CD4-positive, alpha-beta memory T cell (primary cell): ENCODE results near the gene ZBTB17. TPM values are rescaled to one million over a fixed set of nuclear protein-coding genes. Genes with fewer than 3 reads are reported as not detected.

Experiments used
- CTCF ChIA-PET: fragments of 350-600 bp; sonication (Branson Sonifier 250); formaldehyde crosslinking; loops from one replicate; lab custom pipeline; 2021; ENCODE audit warnings: inconsistent platforms; ENCODE audit not compliant: partially characterized antibody; lab: Charles Lee
- POLR2A ChIA-PET: fragments of 350-600 bp; sonication (Branson Sonifier 250); formaldehyde crosslinking; loops from one replicate; lab custom pipeline; 2021; ENCODE audit not compliant: partially characterized antibody; lab: Charles Lee
- DNase-seq, 5 donors: peaks; one replicate each; pipeline versions ENCODE4 v3.0.0 to v3.0.0-alpha.2; 2020 to 2022; ENCODE audit warnings: mixed read lengths in 1 of 5
- H3K27ac ChIP-seq: one replicate; pipeline ENCODE4 v1.7.0; 2013; ENCODE audit warnings: low read depth, low read length
- H3K27me3 ChIP-seq: 2 replicates; pipeline ENCODE4 v1.7.0; 2013; ENCODE audit warnings: mild to moderate bottlenecking, low read length, moderate library complexity; ENCODE audit not compliant: insufficient read depth
- H3K36me3 ChIP-seq: 2 replicates; pipeline ENCODE4 v1.7.0; 2013; ENCODE audit warnings: mild to moderate bottlenecking, low read length, moderate library complexity; ENCODE audit not compliant: insufficient read depth
- H3K4me1 ChIP-seq: 2 replicates; pipeline ENCODE4 v1.7.0; 2013; ENCODE audit warnings: mild to moderate bottlenecking, low read length, moderate library complexity; ENCODE audit not compliant: insufficient read depth
- H3K4me3 ChIP-seq, 2 donors: one replicate each; pipeline ENCODE4 v1.7.0; 2013; ENCODE audit warnings: low read length in 2 of 2, mild to moderate bottlenecking in 1 of 2
- H3K9me3 ChIP-seq, 2 donors: one replicate each; pipeline ENCODE4 v1.7.0; 2013; ENCODE audit warnings: low read length in 2 of 2, control low read depth in 1 of 2; ENCODE audit not compliant: control insufficient read depth in 1 of 2
- H3K27ac Mint-ChIP-seq, 7 donors: one replicate each; pipeline ENCODE4 v1.8.0; 2020 to 2021; ENCODE audit warnings: mixed read lengths in 7 of 7, mild to moderate bottlenecking in 6 of 7, inconsistent platforms in 3 of 7, moderate library complexity in 3 of 7
- H3K27me3 Mint-ChIP-seq, 2 donors: one replicate each; pipeline ENCODE4 v1.8.0; 2020 to 2021; ENCODE audit warnings: mixed read lengths in 2 of 2
- H3K36me3 Mint-ChIP-seq, 2 donors: one replicate each; pipeline ENCODE4 v1.8.0; 2020 to 2021; ENCODE audit warnings: mixed read lengths in 2 of 2, inconsistent platforms in 1 of 2, mild to moderate bottlenecking in 1 of 2
- H3K4me1 Mint-ChIP-seq, 4 donors: one replicate each; pipeline ENCODE4 v1.8.0; 2020 to 2021; ENCODE audit warnings: mixed read lengths in 4 of 4, mild to moderate bottlenecking in 1 of 4
- H3K4me3 Mint-ChIP-seq, 8 donors: one replicate each; pipeline ENCODE4 v1.8.0; 2020 to 2021; ENCODE audit warnings: mixed read lengths in 8 of 8, mild to moderate bottlenecking in 7 of 8, moderate library complexity in 6 of 8, inconsistent platforms in 3 of 8
- H3K9me3 Mint-ChIP-seq, 8 donors: one replicate each; pipeline ENCODE4 v1.8.0; 2020 to 2021; ENCODE audit warnings: mixed read lengths in 8 of 8, mild to moderate bottlenecking in 5 of 8, inconsistent platforms in 3 of 8, moderate library complexity in 1 of 8
- intact Hi-C: fragments of 100-400 bp; cut with micrococcal nuclease; formaldehyde crosslinking; loops from one replicate; pipeline ENCODE4 v1.15.1; 2023
- polyA plus RNA-seq, 2 donors: library from polyadenylated mRNA; unstranded; fragments of 300-500 nt; fragmentation: Illumina TruSeq; gene quantifications; one replicate each; pipeline ENCODE4 v1.2.3, GENCODE V29; 2021
- total RNA-seq, 2 experiments: library from RNA; stranded (reverse); gene quantifications; one replicate each; pipeline ENCODE4 v1.2.3, GENCODE V29; 2021

The ZBTB17 gene
- total and polyA plus RNA-seq, 4 experiments from 2014 or later = 5.2 to 61.0 (median 38.4) TPM

- Mint-ChIP-seq H3K36me3 (peaks cover 7 to 25% of the 10 kb centered on the region in 2 donors), H3K4me1 (peaks cover 61 to 94% (median 77%) of the 10 kb centered on the region in 4 donors), H3K27ac (peak overlapping the region; percentile 86 to 98 (median 95)), H3K4me3 (peak overlapping the region in 6 of 8 donors; percentile 11 to 91 (median 76)), H3K27me3 (peaks cover 0 to 2% of the 10 kb centered on the region in 2 donors), H3K9me3 (no peaks in the 10 kb centered on the region)
- CTCF ChIA-PET = interaction anchor here (1.3 to 2.3 kb wide), 2 partner anchors 8 to 24 kb away, joined by 3 to 7 read pairs; partner anchors contain the start of gene ZBTB17
- H3K9me3 ChIP-seq = no peaks in the 10 kb centered on the region
- H3K36me3 ChIP-seq = peaks cover 10% of the 10 kb centered on the region
- H3K27ac ChIP-seq = peak overlapping the region; percentile 79
- POLR2A ChIA-PET = interaction anchor here (1.4 to 3.9 kb wide), 4 partner anchors 22 to 117 kb away, joined by 3 to 23 read pairs (median 9); partner anchors contain the start of genes SPEN and ZBTB17
- intact Hi-C loops = no loop called here
- DNase-seq = peak in 2 of 5 donors; percentile 13 to 67
- peaks cover 78% of the 10 kb centered on the region for H3K4me1 ChIP-seq
- H3K4me3 ChIP-seq = no peak overlapping the region
- no peaks in the 10 kb centered on the region for H3K27me3 ChIP-seq
These were observed 24.4 kb downstream of the ZBTB17 start for GRCh38 chr1:15951341-15952153.

- H3K27ac Mint-ChIP-seq = peak overlapping the region; percentile 86 to 98 (median 95)
- H3K27me3 Mint-ChIP-seq = peaks cover 0 to 2% of the 10 kb centered on the region in 2 donors
- ChIA-PET CTCF (interaction anchor here (1.3 to 2.3 kb wide), 2 partner anchors 8 to 25 kb away, joined by 3 to 7 read pairs; partner anchors contain the start of gene ZBTB17), POLR2A (interaction anchor here (1.4 to 3.9 kb wide), 4 partner anchors 22 to 117 kb away, joined by 3 to 23 read pairs (median 9); partner anchors contain the start of genes SPEN and ZBTB17)
- H3K4me1 ChIP-seq = peaks cover 71% of the 10 kb centered on the region
- H3K4me1 Mint-ChIP-seq = peaks cover 54 to 91% (median 70%) of the 10 kb centered on the region in 4 donors
- peak; percentile 26 to 89 (median 34) for DNase-seq
- H3K9me3 Mint-ChIP-seq = no peaks in the 10 kb centered on the region
- peak overlapping the region; percentile 79 for H3K27ac ChIP-seq
- peak overlapping the region; percentile 17 to 91 (median 82) for H3K4me3 Mint-ChIP-seq
- peak overlapping the region in 1 of 2 donors; percentile 13 for H3K4me3 ChIP-seq
- H3K36me3 ChIP-seq = peaks cover 17% of the 10 kb centered on the region
- peaks cover 10 to 30% of the 10 kb centered on the region in 2 donors for H3K36me3 Mint-ChIP-seq
- no peaks in the 10 kb centered on the region for H3K27me3 ChIP-seq
- no peaks in the 10 kb centered on the region for H3K9me3 ChIP-seq
- intact Hi-C loops = no loop called here
These were observed 25.1 kb downstream of the ZBTB17 start for GRCh38 chr1:15950763-15951295.

GRCh38 chr1:15950302-15950701 is 25.6 kb downstream of the ZBTB17 start:
- Mint-ChIP-seq H3K27ac (peak overlapping the region; percentile 86 to 98 (median 95)), H3K4me1 (peaks cover 54 to 85% (median 67%) of the 10 kb centered on the region in 4 donors), H3K27me3 (peaks cover 0 to 2% of the 10 kb centered on the region in 2 donors), H3K4me3 (peak overlapping the region; percentile 75 to 91 (median 82)), H3K9me3 (no peaks in the 10 kb centered on the region), H3K36me3 (peaks cover 11 to 32% of the 10 kb centered on the region in 2 donors)
- ChIA-PET CTCF (interaction anchor here (1.3 to 2.3 kb wide), 3 partner anchors 9 to 136 kb away, joined by 3 to 7 read pairs (median 4); partner anchors contain the start of gene ZBTB17), POLR2A (interaction anchor here (1.4 to 3.9 kb wide), 4 partner anchors 23 to 116 kb away, joined by 3 to 23 read pairs (median 9); partner anchors contain the start of genes SPEN and ZBTB17)
- H3K36me3 ChIP-seq = peaks cover 21% of the 10 kb centered on the region
- peak overlapping the region; percentile 79 for H3K27ac ChIP-seq
- intact Hi-C loops = no loop called here
- peak in 1 of 5 donors; percentile 64 for DNase-seq
- no peaks in the 10 kb centered on the region for H3K9me3 ChIP-seq
- H3K4me3 ChIP-seq = no peak overlapping the region
- H3K4me1 ChIP-seq = peaks cover 68% of the 10 kb centered on the region
- H3K27me3 ChIP-seq = no peaks in the 10 kb centered on the region

DNA sequence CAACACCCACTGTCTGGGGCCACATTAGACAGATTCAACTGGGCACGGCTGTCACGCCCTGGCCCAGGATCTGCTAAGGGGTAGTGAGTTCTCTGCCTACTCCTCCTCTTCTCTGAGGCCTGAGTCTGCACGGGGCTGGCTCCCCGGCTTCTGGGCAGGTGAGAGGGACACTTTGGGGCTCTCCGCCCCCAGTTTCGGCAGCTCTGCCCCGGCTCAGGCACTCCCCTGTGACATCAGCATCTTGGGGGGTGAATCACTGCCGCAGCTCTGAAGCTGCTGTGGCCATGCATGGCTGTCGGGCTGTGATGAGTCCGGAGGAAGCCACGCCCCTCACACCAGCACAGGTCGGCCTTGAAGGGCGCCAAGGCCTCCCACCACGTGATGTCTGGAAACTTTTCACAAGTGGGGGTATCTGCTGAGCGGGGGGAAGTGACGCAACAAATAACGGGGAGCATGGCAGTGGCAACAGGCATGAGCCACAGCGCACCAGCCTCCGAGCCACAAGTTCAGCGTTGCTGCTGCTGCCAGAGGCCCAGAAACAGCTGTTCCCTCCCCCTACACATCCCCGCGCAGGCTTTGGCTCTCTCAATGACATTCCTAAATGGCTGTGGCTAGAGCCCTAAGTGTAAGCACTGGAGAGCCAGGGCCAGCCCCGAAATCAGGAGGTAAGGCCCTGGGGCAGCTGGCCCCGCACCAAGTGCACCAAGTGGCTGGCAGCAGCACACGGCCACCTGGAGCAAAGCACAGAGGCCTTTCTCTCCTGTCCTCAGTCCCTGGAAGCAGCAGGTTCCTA is 26.3 kb downstream of the ZBTB17 start:
- Mint-ChIP-seq H3K27ac (peak overlapping the region; percentile 86 to 98 (median 95)), H3K4me1 (peaks cover 50 to 81% (median 63%) of the 10 kb centered on the region in 4 donors), H3K36me3 (peaks cover 16 to 36% of the 10 kb centered on the region in 2 donors), H3K9me3 (no peaks in the 10 kb centered on the region), H3K27me3 (peaks cover 0 to 2% of the 10 kb centered on the region in 2 donors), H3K4me3 (peak overlapping the region; percentile 75 to 91 (median 82))
- peaks cover 22% of the 10 kb centered on the region for H3K36me3 ChIP-seq
- no peaks in the 10 kb centered on the region for H3K27me3 ChIP-seq
- ChIA-PET CTCF (interaction anchor here (1.5 kb wide), 2 partner anchors 27 to 135 kb away, joined by 3 to 4 read pairs; no protein-coding TSS in a partner anchor), POLR2A (interaction anchor here (1.0 to 3.9 kb wide), 4 partner anchors 26 to 116 kb away, joined by 3 to 23 read pairs (median 7); partner anchors contain the start of genes SPEN and ZBTB17)
- H3K27ac ChIP-seq = peak overlapping the region; percentile 79
- H3K4me3 ChIP-seq = peak overlapping the region in 1 of 2 donors; percentile 18
- H3K9me3 ChIP-seq = no peaks in the 10 kb centered on the region
- DNase-seq = peak; percentile 82 to 99 (median 84)
- intact Hi-C loops = loop anchor here (1.0 kb wide), 1 partner anchor 27 kb away; the partner anchor contains the start of gene ZBTB17
- peaks cover 68% of the 10 kb centered on the region for H3K4me1 ChIP-seq

GRCh38 chr1:15948595-15949452 is 27.1 kb downstream of the ZBTB17 start:
- Histone ChIP-seq H3K27me3 (no peaks in the 10 kb centered on the region), H3K4me1 (peaks cover 59% of the 10 kb centered on the region), H3K36me3 (peaks cover 31% of the 10 kb centered on the region), H3K4me3 (no peak overlapping the region), H3K27ac (peak overlapping the region; percentile 79), H3K9me3 (no peaks in the 10 kb centered on the region)
- Mint-ChIP-seq H3K27me3 (peaks cover 0 to 2% of the 10 kb centered on the region in 2 donors), H3K36me3 (peaks cover 16 to 36% of the 10 kb centered on the region in 2 donors), H3K9me3 (no peaks in the 10 kb centered on the region), H3K27ac (peak overlapping the region; percentile 86 to 98 (median 95)), H3K4me1 (peaks cover 46 to 74% (median 56%) of the 10 kb centered on the region in 4 donors), H3K4me3 (peak overlapping the region; percentile 75 to 91 (median 82))
- DNase-seq = no peak
- intact Hi-C loops = loop anchor here (1.0 kb wide), 1 partner anchor 27 kb away; the partner anchor contains the start of gene ZBTB17
- ChIA-PET POLR2A (interaction anchor here (1.0 to 3.9 kb wide), 3 partner anchors 27 to 115 kb away, joined by 3 to 23 read pairs (median 3); partner anchors contain the start of genes SPEN and ZBTB17), CTCF (interaction anchor here (1.5 kb wide), 2 partner anchors 28 to 134 kb away, joined by 3 to 4 read pairs; no protein-coding TSS in a partner anchor)
